Eye (tissue), 1 donor: Measurements from ENCODE around the gene SAMD14.

Experiments used
- DNase-seq: peaks from one replicate; pipeline ENCODE4 v3.0.0-alpha.2; 2015

The SAMD14 gene

GRCh38 chr17:50132104-50132794, 2.3 kb upstream of the SAMD14 start:
- DNase-seq, result no peak

GRCh38 chr17:50130559-50131305, 772 bp upstream of the SAMD14 start:
- DNase-seq, result no peak

- DNase-seq, result no peak
Observed at GRCh38 chr17:50129353-50129727, 620 bp downstream of the SAMD14 start.

- peak; percentile 89 for DNase-seq
Observed at GRCh38 chr17:50128441-50129352, 1.3 kb downstream of the SAMD14 start.

GRCh38 chr17:50127697-50128361, 2.1 kb downstream of the SAMD14 start:
- no peak for DNase-seq

GRCh38 chr17:50125420-50125997, 4.5 kb downstream of the SAMD14 start:
- DNase-seq, result no peak

- peak; percentile 80 for DNase-seq
Observed at GRCh38 chr17:50123649-50124349, 6.2 kb downstream of the SAMD14 start.

- DNase-seq, result no peak
Observed at GRCh38 chr17:50122945-50123344, 7.0 kb downstream of the SAMD14 start.

- no peak for DNase-seq
Observed at GRCh38 chr17:50120475-50121253, 9.3 kb downstream of the SAMD14 start.

- no peak for DNase-seq
Observed at GRCh38 chr17:50118828-50119218, 11.1 kb downstream of the SAMD14 start.

GRCh38 chr17:50118076-50118827, 11.7 kb downstream of the SAMD14 start:
- DNase-seq, result no peak

- DNase-seq, result peak; percentile 76
Observed at GRCh38 chr17:50117202-50118051, 12.5 kb downstream of the SAMD14 start.

- no peak for DNase-seq
Observed at GRCh38 chr17:50115756-50116155, 14.2 kb downstream of the SAMD14 start.

- peak; percentile 79 for DNase-seq
Observed at GRCh38 chr17:50114849-50115357, 15.1 kb downstream of the SAMD14 start.

GRCh38 chr17:50114401-50114800, 15.6 kb downstream of the SAMD14 start:
- DNase-seq, result no peak

GRCh38 chr17:50113624-50114320, 16.2 kb downstream of the SAMD14 start:
- no peak for DNase-seq

- DNase-seq, result no peak
Observed at GRCh38 chr17:50112694-50113093, 17.3 kb downstream of the SAMD14 start.
